HG02852 (cell line): ENCODE measurements around the gene SLC31A2.
A peak's percentile ranks its signal among the peaks of the same experiment; 100 is the strongest.
"Not testable (repeated sequence)": the region's sequence is repeated elsewhere in the genome, so short reads cannot be mapped to it uniquely, and the experiment has no call there.

Experiments used
- ATAC-seq: cut with Tn5 transposase; IDR thresholded peaks from one replicate; pipeline ENCODE4 v1.9.1; 2021; ENCODE audit warnings: mild to moderate bottlenecking, moderate library complexity; ENCODE audit not compliant: unreplicated experiment

Gene SLC31A2

GRCh38 chr9:113149561-113149960, 1.2 kb upstream of the SLC31A2 start:
- ATAC-seq: not testable (repeated sequence)

DNA sequence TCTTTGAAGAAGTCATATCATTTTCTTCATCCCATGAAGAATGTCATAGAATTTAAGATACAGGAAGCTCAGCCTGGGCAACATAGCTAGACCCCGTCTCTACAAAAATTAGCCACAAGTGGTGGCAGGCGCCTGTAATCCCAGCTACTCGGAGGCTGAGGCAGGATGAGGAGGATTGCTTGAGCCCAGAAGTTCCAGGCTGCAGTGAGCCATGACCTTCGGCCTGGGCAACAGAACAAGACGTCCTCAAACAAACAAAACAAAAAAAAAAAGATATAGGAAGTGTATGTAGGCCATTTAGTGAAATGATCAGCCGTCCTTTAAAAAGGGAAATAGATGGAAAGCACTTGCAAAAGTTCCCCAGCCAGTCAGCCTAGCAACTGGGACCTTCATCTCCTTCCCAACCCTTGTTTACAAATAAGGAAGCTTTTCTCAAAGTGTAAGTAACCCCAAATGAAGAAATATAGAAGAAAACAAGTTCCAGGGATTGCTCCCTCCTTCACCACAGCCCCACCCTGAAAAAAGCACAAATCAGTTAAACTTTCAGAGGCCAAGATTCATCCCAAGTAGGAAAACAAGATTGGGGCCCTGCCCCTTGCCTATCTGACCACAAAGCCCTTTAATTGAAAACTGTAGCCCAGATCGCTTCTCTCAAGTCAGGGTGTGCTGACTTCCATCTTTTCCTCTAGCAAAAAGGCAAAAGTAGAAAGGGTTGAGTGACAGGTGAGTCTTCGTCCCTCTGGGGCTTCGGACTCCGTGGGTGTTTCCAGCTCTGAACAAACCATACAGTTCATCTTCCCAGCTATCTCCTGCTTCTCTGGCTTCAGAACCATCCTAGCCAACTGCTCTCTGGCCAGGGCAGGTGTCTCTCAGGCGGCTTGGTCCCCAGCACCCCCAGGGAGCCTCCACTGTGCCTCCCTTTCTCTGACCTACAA, 1.2 kb downstream of the SLC31A2 start:
- ATAC-seq: no peak

DNA sequence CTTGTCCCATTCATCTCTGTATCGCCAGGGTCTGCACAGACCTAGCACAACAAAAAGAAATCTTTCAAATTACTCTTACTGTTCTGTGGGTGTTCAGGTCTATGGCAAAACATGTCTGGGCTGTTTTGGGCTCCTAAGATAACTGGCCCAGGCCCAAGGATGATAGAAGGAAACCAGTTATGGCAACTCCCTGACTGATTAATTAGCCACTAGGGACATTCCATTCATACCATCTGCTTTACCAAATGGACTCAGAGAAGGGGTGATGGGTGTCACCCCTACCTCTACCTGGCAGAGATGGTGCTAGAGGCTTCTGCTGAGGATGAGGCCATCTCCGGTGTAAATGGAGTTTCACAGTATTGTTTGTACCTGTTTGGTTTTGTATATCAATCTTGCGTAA, 1.9 kb downstream of the SLC31A2 start:
- ATAC-seq: no peak

DNA sequence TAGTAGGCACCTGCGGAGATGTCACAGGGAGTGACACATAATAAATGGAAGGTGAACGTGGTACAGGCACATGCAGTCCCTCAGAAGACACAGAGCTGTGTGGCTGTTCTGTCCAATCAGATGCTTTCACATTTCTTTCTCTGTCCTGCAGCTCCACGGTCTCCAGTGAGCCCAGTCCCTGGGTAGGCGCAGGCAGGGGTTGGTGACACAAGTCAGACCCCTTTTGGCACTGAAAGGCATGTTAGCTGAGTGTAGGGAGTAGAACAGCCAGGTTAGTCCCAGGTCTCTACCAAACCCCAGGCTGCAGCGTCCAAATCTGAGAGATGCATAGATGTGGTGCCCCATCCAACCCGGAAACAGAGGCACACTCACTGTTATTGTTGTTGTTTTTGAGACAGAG, 2.8 kb downstream of the SLC31A2 start:
- no peak for ATAC-seq

- ATAC-seq: no peak
Observed at GRCh38 chr9:113154471-113154870, 3.7 kb downstream of the SLC31A2 start.

GRCh38 chr9:113154946-113155345, 4.1 kb downstream of the SLC31A2 start:
- no peak for ATAC-seq

GRCh38 chr9:113155911-113156588, 5.2 kb downstream of the SLC31A2 start:
- no peak for ATAC-seq

- ATAC-seq: no peak
Observed at GRCh38 chr9:113156880-113157279, 6.1 kb downstream of the SLC31A2 start.

DNA sequence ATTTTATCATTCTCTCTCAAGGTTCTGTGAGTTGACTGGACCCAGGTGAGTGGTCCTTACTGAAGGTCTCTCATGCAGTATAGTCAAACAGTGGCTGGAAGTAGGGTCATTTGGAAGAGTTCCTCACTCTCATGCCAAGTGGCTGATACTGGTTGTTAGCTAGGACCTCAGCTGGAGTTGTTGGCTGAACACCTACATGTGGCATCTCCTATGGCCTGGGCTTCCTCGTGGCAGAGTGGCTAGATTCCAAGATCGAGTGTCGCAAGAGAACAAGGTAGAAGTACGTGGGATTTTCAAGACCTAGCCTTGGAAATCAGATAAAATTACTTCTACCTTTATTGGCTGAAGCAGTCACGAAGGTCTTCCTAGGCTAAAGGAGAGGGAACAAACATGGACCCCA, 7.6 kb downstream of the SLC31A2 start:
- ATAC-seq: no peak

- no peak for ATAC-seq
Observed at GRCh38 chr9:113160571-113160970, 9.8 kb downstream of the SLC31A2 start.

DNA sequence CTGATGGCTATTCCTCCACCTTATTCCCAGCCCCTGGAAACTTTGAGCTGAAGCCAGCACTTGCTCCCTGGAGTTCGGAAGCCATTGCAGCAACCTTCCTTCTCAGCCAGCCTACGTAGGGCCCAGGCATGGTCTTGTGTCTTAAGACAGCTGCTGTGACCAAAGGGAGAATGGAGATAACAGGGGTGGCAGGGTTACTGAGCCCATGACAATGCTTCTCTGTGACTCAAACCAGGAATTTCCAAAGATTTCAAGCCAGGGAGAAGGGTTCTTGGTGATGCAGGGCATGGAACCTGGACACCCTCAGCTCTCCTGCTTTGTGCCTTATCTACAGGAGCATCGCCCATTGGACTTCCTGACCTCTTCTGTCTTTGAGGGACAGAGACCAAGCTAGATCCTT, 12.2 kb downstream of the SLC31A2 start:
- ATAC-seq: no peak

GRCh38 chr9:113164536-113165300, 13.9 kb downstream of the SLC31A2 start:
- no peak for ATAC-seq

- no peak for ATAC-seq
Observed at GRCh38 chr9:113166039-113166438, 15.2 kb downstream of the SLC31A2 start.

DNA sequence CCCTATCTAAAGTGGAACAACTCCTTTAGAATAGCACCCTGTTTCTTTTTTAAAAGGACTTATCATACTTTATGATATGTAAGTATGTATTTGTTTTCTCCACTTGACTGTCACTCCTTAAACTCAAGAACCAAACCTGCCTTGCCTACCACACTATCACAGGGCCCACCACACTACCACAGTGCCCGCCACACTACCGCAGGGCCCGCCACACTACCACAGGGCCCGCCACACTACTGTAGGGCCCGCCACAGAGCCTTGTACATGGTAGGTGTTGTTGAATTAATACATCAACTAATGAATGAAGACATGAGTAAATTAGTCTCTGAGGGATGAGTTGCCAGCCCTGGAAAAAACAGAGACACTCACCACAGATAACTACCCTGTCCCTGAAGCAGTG, 18.0 kb downstream of the SLC31A2 start:
- ATAC-seq: no peak

DNA sequence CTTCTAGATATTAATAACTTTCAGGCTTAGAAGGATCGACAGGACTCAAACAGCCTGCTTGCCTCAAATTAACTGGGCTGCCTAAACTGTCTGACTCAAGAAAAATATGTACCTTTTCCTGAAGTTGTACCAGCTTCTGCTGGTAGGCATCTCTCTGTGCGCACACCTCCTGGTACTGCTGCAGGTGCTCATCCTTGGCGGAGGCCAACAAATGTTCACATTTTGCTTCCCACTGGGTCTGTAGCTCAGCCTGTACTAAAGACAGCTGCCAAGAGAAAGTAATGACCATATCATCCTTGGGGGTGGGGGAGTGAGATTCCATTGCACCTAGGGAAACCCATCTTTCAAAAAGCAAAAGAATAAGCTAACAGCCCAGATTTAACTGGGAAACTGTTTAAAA, 22.5 kb downstream of the SLC31A2 start:
- no peak for ATAC-seq

DNA sequence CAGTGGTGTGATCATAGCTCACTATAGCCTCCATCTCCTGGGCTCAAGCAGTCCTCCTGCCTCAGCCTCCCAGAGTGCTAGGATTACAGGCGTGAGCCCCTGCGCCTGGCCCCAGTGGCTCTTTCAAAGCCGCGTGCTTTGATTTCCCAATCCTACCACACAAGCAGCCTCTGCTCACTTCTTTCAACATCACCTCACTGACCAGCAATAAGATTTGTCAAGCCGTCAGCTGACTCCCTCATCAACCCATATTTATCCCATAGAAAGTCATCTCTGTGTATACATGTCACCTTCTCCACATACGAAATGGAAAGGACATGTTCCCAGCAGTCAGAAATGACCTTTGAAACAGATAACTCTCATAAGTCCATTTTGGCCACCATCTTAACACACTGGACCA, 26.0 kb downstream of the SLC31A2 start:
- ATAC-seq: no peak

GRCh38 chr9:113177251-113177650, 26.4 kb downstream of the SLC31A2 start:
- no peak for ATAC-seq

GRCh38 chr9:113178087-113178486, 27.3 kb downstream of the SLC31A2 start:
- no peak for ATAC-seq

GRCh38 chr9:113179839-113180238, 29.0 kb downstream of the SLC31A2 start:
- peak; percentile 83 for ATAC-seq

DNA sequence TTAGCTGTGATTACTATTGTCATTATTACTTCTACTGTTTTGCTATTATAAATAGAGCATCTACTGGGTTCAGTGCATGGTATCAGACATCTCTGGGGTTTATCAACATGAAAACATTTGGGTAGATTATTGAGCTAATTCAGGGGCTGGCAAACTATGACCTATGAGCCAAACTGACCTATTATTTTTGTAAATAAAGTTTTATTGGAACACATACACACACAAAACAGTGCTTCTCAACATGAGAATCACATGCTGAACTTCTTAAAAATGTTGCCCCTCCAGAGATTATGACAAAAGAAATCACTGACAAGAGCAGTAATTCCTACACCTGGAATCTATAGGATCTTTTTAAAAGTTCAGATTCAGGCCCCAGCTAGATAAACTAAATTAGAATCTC, 30.4 kb downstream of the SLC31A2 start:
- ATAC-seq: no peak

DNA sequence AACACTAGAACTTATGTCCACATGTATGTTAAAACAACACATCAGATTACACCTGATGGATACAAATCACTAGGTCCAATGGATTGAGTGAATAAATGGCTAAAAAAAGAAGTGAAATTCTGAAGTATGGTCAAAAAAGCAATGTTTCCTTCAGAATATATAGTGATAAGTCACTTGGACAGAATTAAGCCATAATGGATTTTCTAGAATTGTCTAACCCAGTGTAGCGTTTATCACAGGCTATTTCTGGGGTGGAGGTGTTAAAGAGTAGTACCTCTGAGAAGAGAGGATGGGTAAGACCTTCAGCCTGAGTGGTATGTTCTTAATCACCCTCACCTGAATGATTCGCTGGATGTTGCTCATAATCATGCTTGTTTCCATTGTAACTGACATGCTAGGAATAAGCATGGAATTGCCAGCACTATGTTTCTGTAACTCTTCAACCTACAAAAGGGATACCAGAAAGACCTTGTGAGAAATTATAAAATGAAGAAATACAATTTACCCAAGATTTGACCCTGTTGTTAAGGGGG, 33.2 kb downstream of the SLC31A2 start:
- ATAC-seq: no peak
